IMR-90 (cell line): Measurements from ENCODE around the gene NOL6. TPM values are rescaled to one million over a fixed set of nuclear protein-coding genes. Genes with fewer than 3 reads are reported as not detected.

Source experiments
- ATAC-seq: fragments of 200-7000 bp; cut with Tn5 transposase; 2 replicates; pipeline ENCODE4 v1.9.1; 2020; ENCODE audit warnings: low read depth, mild to moderate bottlenecking, moderate library complexity
- BruUV-seq: library from RNA; stranded (reverse); fragments of 400-500 nt; replicated peaks from 2 replicates; lab custom pipeline; 2021; lab: Mats Ljungman, UMichigan
- CTCF ChIA-PET: fragments of 300-600 bp; formaldehyde crosslinking; extraction: SDS; loops from one replicate; lab custom pipeline; 2021; ENCODE audit warnings: antibody characterized with exemption; lab: Yijun Ruan, JAX
- POLR2A ChIA-PET: fragments of 300-600 bp; sonication (Branson Sonifier 250); formaldehyde crosslinking; loops from one replicate; lab custom pipeline; 2022; ENCODE audit warnings: antibody characterized with exemption; ENCODE audit not compliant: unreplicated experiment; lab: Charles Lee
- DNase-seq: peaks from one replicate; pipeline ENCODE4 v3.0.0; 2013
- H2AFZ ChIP-seq: replicated peaks from 2 replicates; pipeline ENCODE3; 2013; ENCODE audit warnings: low read length, mild to moderate bottlenecking; ENCODE audit not compliant: poor library complexity
- H2AK5ac ChIP-seq: 2 replicates; pipeline ENCODE4 v1.6.1; 2013; ENCODE audit warnings: low read depth, low read length, inconsistent platforms
- H2AK9ac ChIP-seq: replicated peaks from 2 replicates; pipeline ENCODE3; 2013; ENCODE audit warnings: mild to moderate bottlenecking, low read depth, low read length, moderate library complexity; ENCODE audit not compliant: poor library complexity
- H2BK120ac ChIP-seq: 2 replicates; pipeline ENCODE4 v1.6.1; 2013; ENCODE audit warnings: low read depth, low read length, inconsistent platforms
- H2BK15ac ChIP-seq: 3 replicates; pipeline ENCODE4 v1.6.1; 2013; ENCODE audit warnings: low read depth, low read length, inconsistent platforms
- H2BK20ac ChIP-seq: 2 replicates; pipeline ENCODE4 v1.6.1; 2013; ENCODE audit warnings: low read depth, mild to moderate bottlenecking, inconsistent platforms, low read length, moderate library complexity
- H2BK5ac ChIP-seq: 2 replicates; pipeline ENCODE4 v1.6.1; 2013; ENCODE audit warnings: mild to moderate bottlenecking, low read depth, low read length, inconsistent platforms; ENCODE audit not compliant: poor library complexity, severe bottlenecking
- H3K14ac ChIP-seq: replicated peaks from 2 replicates; pipeline ENCODE4 v1.6.1; 2013; ENCODE audit warnings: low read depth, low read length, inconsistent platforms
- H3K18ac ChIP-seq: 2 replicates; pipeline ENCODE4 v1.6.1; 2013; ENCODE audit warnings: low read depth, low read length, control low read depth
- H3K23ac ChIP-seq: 2 replicates; pipeline ENCODE4 v1.6.1; 2013; ENCODE audit warnings: low read depth, low read length, inconsistent platforms
- H3K27ac ChIP-seq: 2 replicates; pipeline ENCODE4 v1.5.1; 2013; ENCODE audit warnings: mild to moderate bottlenecking, control low read depth, low read length; ENCODE audit not compliant: insufficient read depth
- H3K27me3 ChIP-seq: 2 replicates; pipeline ENCODE4 v1.6.1; 2013; ENCODE audit warnings: low read length; ENCODE audit not compliant: control insufficient read depth, insufficient read depth
- H3K36me3 ChIP-seq: 2 replicates; pipeline ENCODE4 v1.6.1; 2013; ENCODE audit warnings: low read length, mixed read lengths; ENCODE audit not compliant: control insufficient read depth, insufficient read depth
- H3K4ac ChIP-seq: 2 replicates; pipeline ENCODE4 v1.6.1; 2013; ENCODE audit warnings: low read depth, low read length, inconsistent platforms
- H3K4me1 ChIP-seq: 2 replicates; pipeline ENCODE4 v1.6.1; 2013; ENCODE audit warnings: low read length, mixed read lengths; ENCODE audit not compliant: control insufficient read depth, insufficient read depth
- H3K4me2 ChIP-seq: 2 replicates; pipeline ENCODE4 v1.6.1; 2013; ENCODE audit warnings: low read depth, mild to moderate bottlenecking, control low read depth, low read length, moderate library complexity
- H3K4me3 ChIP-seq: 2 replicates; pipeline ENCODE4 v1.5.1; 2013; ENCODE audit warnings: low read depth, mild to moderate bottlenecking, control low read depth, low read length, moderate library complexity; ENCODE audit not compliant: insufficient read depth
- H3K56ac ChIP-seq: 2 replicates; pipeline ENCODE4 v1.6.1; 2013; ENCODE audit warnings: low read length, inconsistent platforms; ENCODE audit not compliant: insufficient read depth; ENCODE audit errors: extremely low read depth
- H3K79me1 ChIP-seq, 2 experiments: 2 replicates each; pipeline ENCODE4 v1.6.1; 2013; ENCODE audit warnings: low read length in 2 of 2, inconsistent platforms in 1 of 2, low read depth in 1 of 2
- H3K9ac ChIP-seq: 2 replicates; pipeline ENCODE4 v1.6.1; 2013; ENCODE audit warnings: low read depth, low read length, control low read depth
- H3K9me1 ChIP-seq: 2 replicates; pipeline ENCODE4 v1.6.1; 2013; ENCODE audit warnings: low read length, inconsistent platforms; ENCODE audit not compliant: insufficient read depth
- H3K9me3 ChIP-seq: 2 replicates; pipeline ENCODE4 v1.6.1; 2013; ENCODE audit warnings: low read length; ENCODE audit not compliant: control insufficient read depth, insufficient read depth
- H4K20me1 ChIP-seq: 2 replicates; pipeline ENCODE4 v1.6.1; 2013; ENCODE audit warnings: low read length, inconsistent platforms; ENCODE audit not compliant: insufficient read depth
- H4K5ac ChIP-seq: 2 replicates; pipeline ENCODE4 v1.6.1; 2013; ENCODE audit warnings: mild to moderate bottlenecking, low read depth, low read length, control low read depth
- H4K8ac ChIP-seq, 2 experiments: 2 replicates each; pipeline ENCODE4 v1.6.1; 2013; ENCODE audit warnings: low read depth in 2 of 2, low read length in 2 of 2, control low read depth in 1 of 2, inconsistent platforms in 1 of 2
- H4K91ac ChIP-seq: 2 replicates; pipeline ENCODE4 v1.6.1; 2013; ENCODE audit warnings: low read depth, low read length, inconsistent platforms; ENCODE audit not compliant: insufficient read depth
- CEBPB ChIP-seq: IDR thresholded peaks from 2 replicates; pipeline ENCODE4 v1.6.1; 2012; ENCODE audit warnings: low read depth, low read length, improper control_type of control experiment
- FOS ChIP-seq: fragments of 150-350 bp; IDR thresholded peaks from 2 replicates; pipeline ENCODE4 v1.6.1; 2016; ENCODE audit warnings: low read depth, low read length
- POLR2A ChIP-seq: IDR thresholded peaks from 2 replicates; pipeline ENCODE4 v1.6.1; 2012; ENCODE audit warnings: mild to moderate bottlenecking, low read depth, low read length
- RAD21 ChIP-seq: IDR thresholded peaks from 2 replicates; pipeline ENCODE4 v1.6.1; 2012; ENCODE audit warnings: low read length, improper control_type of control experiment
- RCOR1 ChIP-seq: IDR thresholded peaks from 2 replicates; pipeline ENCODE4 v1.6.1; 2012; ENCODE audit warnings: mild to moderate bottlenecking, low read length, improper control_type of control experiment; ENCODE audit not compliant: insufficient replicate concordance
- WGBS, 2 experiments: methylation state at CpG; one replicate each; pipeline versions ENCODE4 v1.1.5 to v1.1.7; 2013; ENCODE audit warnings: missing lambda C conversion rate in 2 of 2; ENCODE audit not compliant: insufficient read length in 1 of 2; ENCODE audit errors: extremely low coverage in 2 of 2; 5-methylcytosine and 5-hydroxymethylcytosine counted together
- dilution Hi-C: fragments of 300-500 bp; cut with HindIII; formaldehyde crosslinking; loops from one replicate; pipeline ENCODE4 v1.14.3; 2018; ENCODE audit warnings: low sequenced_read_pairs; ENCODE audit not compliant: unreplicated experiment
- in situ Hi-C: fragments of 300-500 bp; cut with MboI; formaldehyde crosslinking; loops from 3 replicates; pipeline ENCODE4 v1.14.3; 2019; ENCODE audit warnings: low sequenced_read_pairs, inconsistent platforms, mixed read lengths
- intact Hi-C: fragments of 100-400 bp; cut with micrococcal nuclease; formaldehyde crosslinking; loops from 2 replicates; pipeline ENCODE4 v1.10.0; 2022
- polyA plus RNA-seq, 3 experiments: library from polyadenylated mRNA; depleted of rRNA; stranded (reverse); fragments of >200 nt; gene quantifications; 2 replicates each; pipeline ENCODE4 v1.2.3, GENCODE V29; 2012; ENCODE audit warnings: low replicate concordance in 1 of 3
- total RNA-seq: library from RNA; depleted of rRNA; stranded (reverse); fragments of >200 nt; gene quantifications from 2 replicates; pipeline ENCODE4 v1.2.3, GENCODE V29; 2012
- TF ChIP-seq, protein P1 (sequence below): fragments of 150-350 bp; IDR thresholded peaks from 2 replicates; pipeline ENCODE4 v1.6.1; 2017; ENCODE audit warnings: mild to moderate bottlenecking, antibody characterized with exemption, low read length, low read depth

NOL6 gene
- total and polyA plus RNA-seq, 2 of the 4 experiments (the other 2 are of a cell fraction) = 47.3 to 71.7 TPM

DNA sequence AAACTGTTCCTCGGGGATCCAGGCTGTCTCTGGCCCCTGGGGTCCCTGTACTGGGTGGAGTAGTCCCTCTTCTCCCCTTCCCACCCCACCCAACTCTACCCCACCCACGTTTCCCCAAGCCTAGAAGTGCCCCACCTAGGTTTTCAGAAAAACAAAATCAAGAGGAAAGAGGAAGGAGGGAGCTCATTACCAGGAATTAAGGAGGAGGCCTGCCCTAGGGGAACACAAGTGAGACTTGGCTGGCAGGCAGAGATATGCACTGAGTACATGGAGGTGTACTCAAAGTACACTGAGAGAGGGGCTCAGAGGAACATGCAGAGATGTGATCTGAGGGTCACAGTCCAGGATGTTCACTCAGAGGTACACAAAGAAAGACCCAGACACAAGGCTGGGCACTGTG lies 36.5 kb downstream of the NOL6 start:
- Histone ChIP-seq H2AK5ac (no peak overlapping the region), H3K4me3 (no peak overlapping the region), H3K4ac (no peak overlapping the region), H4K20me1 (no peaks in the 10 kb centered on the region), H4K5ac (no peak overlapping the region), H3K9me1 (peaks cover 4% of the 10 kb centered on the region; the same call in 1 of the 2 replicates), H2BK5ac (no peak overlapping the region), H3K9me3 (no peaks in the 10 kb centered on the region), H4K8ac (no peak overlapping the region), H3K79me1 (no peaks in the 10 kb centered on the region), H3K27me3 (peaks cover 37% of the 10 kb centered on the region), H3K23ac (no peak overlapping the region), H3K9ac (no peak overlapping the region), H4K91ac (no peak overlapping the region), H3K14ac (no peak overlapping the region), H2BK120ac (no peak overlapping the region), H2AK9ac (no peak overlapping the region), H3K56ac (no peak overlapping the region), H3K4me2 (no peak overlapping the region), H3K18ac (no peak overlapping the region), H2AFZ (no peak overlapping the region), H3K27ac (no peak overlapping the region), H2BK15ac (no peak overlapping the region), H3K4me1 (no peaks in the 10 kb centered on the region), H2BK20ac (no peak overlapping the region), H3K36me3 (no peaks in the 10 kb centered on the region)
- no TSS peak for BruUV-seq
- dilution Hi-C loops (no loop called here), in situ Hi-C loops (no loop called here), intact Hi-C loops (no loop called here)
- POLR2A ChIA-PET = no interaction called here
- TF ChIP-seq FOS = no peak
- TF ChIP-seq CEBPB = no peak
- TF ChIP-seq, protein P1, sequence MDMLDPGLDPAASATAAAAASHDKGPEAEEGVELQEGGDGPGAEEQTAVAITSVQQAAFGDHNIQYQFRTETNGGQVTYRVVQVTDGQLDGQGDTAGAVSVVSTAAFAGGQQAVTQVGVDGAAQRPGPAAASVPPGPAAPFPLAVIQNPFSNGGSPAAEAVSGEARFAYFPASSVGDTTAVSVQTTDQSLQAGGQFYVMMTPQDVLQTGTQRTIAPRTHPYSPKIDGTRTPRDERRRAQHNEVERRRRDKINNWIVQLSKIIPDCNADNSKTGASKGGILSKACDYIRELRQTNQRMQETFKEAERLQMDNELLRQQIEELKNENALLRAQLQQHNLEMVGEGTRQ = no peak
- no peak for TF ChIP-seq POLR2A
- no peak for TF ChIP-seq RAD21
- TF ChIP-seq RCOR1 = no peak
- ATAC-seq (no peak), DNase-seq (no peak)
- CTCF ChIA-PET = no interaction called here
- no CpG with 5 or more reads among the region's 2 CpGs for WGBS, 2 experiments
